ENCODE results near the gene SLC38A7.

SLC38A7 gene

GRCh38 chr16:58684354-58685083 is at the start of gene SLC38A7:
SLC38A7 (minus strand) TSS chr16:58684770; CDS start chr16:58680126, 4,644 bp downstream.
- TF ChIP-seq CTCF (IDR thresholded peaks at IDR 0.05; ENCODE audit: low read depth, low read length) = no peak
- DNase-seq (ENCODE audit: low read depth, low spot score) = peak; percentile 80
- in situ Hi-C loops (cut with HindIII; ENCODE audit: low sequenced_read_pairs) = no loop called here
- H3K4me3 ChIP-seq (ENCODE audit: low read depth, low read length) = peak within 1 kb of the TSS; percentile 79

GRCh38 chr16:58733671-58734458 is 49.3 kb upstream of the SLC38A7 start, which contains the start of gene GOT2:
GOT2 (minus strand) TSS chr16:58734316; CDS start chr16:58734228, 88 bp downstream.
- in situ Hi-C loops (cut with HindIII; ENCODE audit: low sequenced_read_pairs) = no loop called here
- DNase-seq (ENCODE audit: low read depth, low spot score) = peak; percentile 91
- peak within 1 kb of the TSS; percentile 83 for H3K4me3 ChIP-seq (ENCODE audit: low read depth, low read length)
- peak; percentile 93 for TF ChIP-seq CTCF (IDR thresholded peaks at IDR 0.05; ENCODE audit: low read depth, low read length)

GRCh38 chr16:58733248-58733670 is 48.7 kb upstream of the SLC38A7 start:
- peak; percentile 2 for DNase-seq (ENCODE audit: low read depth, low spot score)
- in situ Hi-C loops (cut with HindIII; ENCODE audit: low sequenced_read_pairs) = no loop called here
- TF ChIP-seq CTCF (IDR thresholded peaks at IDR 0.05; ENCODE audit: low read depth, low read length) = no peak
- peak overlapping the region; percentile 83 for H3K4me3 ChIP-seq (ENCODE audit: low read depth, low read length)

GRCh38 chr16:58732545-58733247 is 48.1 kb upstream of the SLC38A7 start:
- in situ Hi-C loops (cut with HindIII; ENCODE audit: low sequenced_read_pairs) = no loop called here
- no peak for TF ChIP-seq CTCF (IDR thresholded peaks at IDR 0.05; ENCODE audit: low read depth, low read length)
- H3K4me3 ChIP-seq (ENCODE audit: low read depth, low read length) = peak overlapping the region; percentile 83
- peak; percentile 48 for DNase-seq (ENCODE audit: low read depth, low spot score)

GRCh38 chr16:58730724-58731370 is 46.3 kb upstream of the SLC38A7 start:
- DNase-seq (ENCODE audit: low read depth, low spot score) = no peak
- H3K4me3 ChIP-seq (ENCODE audit: low read depth, low read length) = no peak overlapping the region
- in situ Hi-C loops (cut with HindIII; ENCODE audit: low sequenced_read_pairs) = no loop called here
- TF ChIP-seq CTCF (IDR thresholded peaks at IDR 0.05; ENCODE audit: low read depth, low read length) = no peak
